Endothelial cell of umbilical vein (primary cell): Measurements from ENCODE around the gene MBD5. TPM values are rescaled to one million over a fixed set of nuclear protein-coding genes. Genes with fewer than 3 reads are reported as not detected.

ENCODE experiments used
- BruUV-seq: library from RNA; stranded (reverse); fragments of 400-500 nt; replicated peaks from 2 replicates; lab custom pipeline; 2021; lab: Mats Ljungman, UMichigan
- CTCF ChIA-PET: fragments of 300-600, 350-600 bp; sonication (Branson Sonifier 250); formaldehyde crosslinking; loops from one replicate; lab custom pipeline; 2021; ENCODE audit warnings: antibody characterized with exemption, inconsistent platforms; lab: Charles Lee
- POLR2A ChIA-PET: fragments of 300-600, 350-600 bp; sonication (Branson Sonifier 250); formaldehyde crosslinking; loops from one replicate; lab custom pipeline; 2021; ENCODE audit warnings: antibody characterized with exemption, inconsistent platforms; lab: Charles Lee
- DNase-seq: peaks from one replicate; pipeline ENCODE4 v3.0.0-alpha.2; 2011; ENCODE audit warnings: low read depth, low spot score
- FAIRE-seq: peaks from 2 replicates; lab custom pipeline; 2011; peaks lifted over from hg19 to GRCh38; lab: Jason Lieb, UNC
- H2AFZ ChIP-seq: 2 replicates; pipeline ENCODE4 v1.6.0; 2012; ENCODE audit warnings: low read depth, low read length, control low read depth, inconsistent platforms
- H3K27ac ChIP-seq: 2 replicates; pipeline ENCODE4 v1.5.1; 2011; ENCODE audit warnings: low read depth, mild to moderate bottlenecking, control low read depth, low read length, moderate library complexity; ENCODE audit not compliant: insufficient read depth
- H3K27me3 ChIP-seq, 2 experiments: 2 replicates each; pipeline versions ENCODE4 v1.6.0 to v1.6.1; 2011; ENCODE audit warnings: low read length in 2 of 2, mixed read lengths in 1 of 2; ENCODE audit not compliant: control insufficient read depth in 2 of 2, insufficient read depth in 2 of 2
- H3K36me3 ChIP-seq, 2 experiments: 2 replicates in 1 of 2; 3 replicates in 1 of 2; pipeline ENCODE4 v1.5.1; 2011; ENCODE audit warnings: low read length in 2 of 2, mild to moderate bottlenecking in 1 of 2, moderate library complexity in 1 of 2; ENCODE audit not compliant: control insufficient read depth in 2 of 2, insufficient read depth in 2 of 2; ENCODE audit errors: extremely low read depth in 1 of 2
- H3K4me1 ChIP-seq: 3 replicates; pipeline ENCODE4 v1.5.1; 2011; ENCODE audit warnings: mild to moderate bottlenecking, low read length; ENCODE audit not compliant: control insufficient read depth, insufficient read depth; ENCODE audit errors: extremely low read depth
- H3K4me2 ChIP-seq: 2 replicates; pipeline ENCODE4 v1.6.1; 2011; ENCODE audit warnings: low read length, control low read depth, mixed read lengths; ENCODE audit not compliant: insufficient read depth
- H3K4me3 ChIP-seq, 3 experiments: fragments of 200-600 bp in 1 of 3; sonication (generic), shearing (Covaris generic) in 1 of 3; replicated peaks in 1 of 3; 2 replicates each; pipeline ENCODE4 v1.5.1; 2011 to 2016; ENCODE audit warnings: control low read depth in 3 of 3, low read length in 3 of 3, mild to moderate bottlenecking in 2 of 3, inconsistent platforms in 1 of 3, low read depth in 1 of 3, moderate library complexity in 1 of 3; ENCODE audit not compliant: insufficient read depth in 1 of 3
- H3K79me2 ChIP-seq: 2 replicates; pipeline ENCODE4 v1.6.0; 2012; ENCODE audit warnings: low read length, inconsistent platforms; ENCODE audit not compliant: control insufficient read depth, insufficient read depth
- H3K9ac ChIP-seq: replicated peaks from 2 replicates; pipeline ENCODE3; 2011; ENCODE audit warnings: low read length, control low read depth; ENCODE audit not compliant: insufficient read depth; ENCODE audit errors: extremely low read depth
- H3K9me1 ChIP-seq: replicated peaks from 3 replicates; pipeline ENCODE4 v1.6.0; 2011; ENCODE audit warnings: mild to moderate bottlenecking, low read length; ENCODE audit not compliant: control insufficient read depth, insufficient read depth; ENCODE audit errors: extremely low read depth
- H3K9me3 ChIP-seq: replicated peaks from 2 replicates; pipeline ENCODE4 v1.5.1; 2012; ENCODE audit warnings: low read length, inconsistent platforms; ENCODE audit not compliant: control insufficient read depth, insufficient read depth
- H4K20me1 ChIP-seq: replicated peaks from 2 replicates; pipeline ENCODE3; 2011; ENCODE audit warnings: mild to moderate bottlenecking, low read length; ENCODE audit not compliant: control insufficient read depth, insufficient read depth; ENCODE audit errors: extremely low read depth
- CTCF ChIP-seq, 2 donors: IDR thresholded peaks; 1 replicate in 1 of 2; 2 replicates in 1 of 2; pipeline ENCODE4 v1.5.1; 2011; ENCODE audit warnings: low read length in 2 of 2, mild to moderate bottlenecking in 2 of 2, moderate library complexity in 2 of 2, control low read depth in 1 of 2, inconsistent platforms in 1 of 2, low read depth in 1 of 2; ENCODE audit not compliant: insufficient read depth in 1 of 2; ENCODE audit errors: extremely low read depth in 1 of 2
- EZH2 ChIP-seq: IDR thresholded peaks from 2 replicates; pipeline ENCODE4 v1.6.1; 2012; ENCODE audit warnings: borderline replicate concordance, low read depth, mild to moderate bottlenecking, moderate library complexity, low read length, inconsistent platforms; ENCODE audit not compliant: severe bottlenecking
- FOS ChIP-seq: IDR thresholded peaks from 2 replicates; pipeline ENCODE4 v1.6.1; 2011; ENCODE audit warnings: mild to moderate bottlenecking, low read length, moderate library complexity, borderline replicate concordance; ENCODE audit not compliant: insufficient read depth
- GATA2 ChIP-seq: IDR thresholded peaks from 2 replicates; pipeline ENCODE4 v1.7.0; 2011; ENCODE audit warnings: low read depth, mild to moderate bottlenecking, moderate library complexity, mixed read lengths, low read length; ENCODE audit not compliant: insufficient read length, insufficient read depth
- JUN ChIP-seq: IDR thresholded peaks from 2 replicates; pipeline ENCODE4 v1.6.1; 2011; ENCODE audit warnings: borderline replicate concordance, low read depth; ENCODE audit not compliant: insufficient read length, insufficient read depth
- MAX ChIP-seq: IDR thresholded peaks from 2 replicates; pipeline ENCODE4 v1.6.1; 2011; ENCODE audit not compliant: insufficient read depth, insufficient read length
- MYC ChIP-seq: IDR thresholded peaks from one replicate; pipeline ENCODE4 v1.6.1; 2011; ENCODE audit warnings: mild to moderate bottlenecking, low read depth, low read length
- POLR2A ChIP-seq: IDR thresholded peaks from 2 replicates; pipeline ENCODE4 v1.6.1; 2012; ENCODE audit warnings: low read depth, mild to moderate bottlenecking, control low read depth, low read length
- POLR2AphosphoS5 ChIP-seq: IDR thresholded peaks from 2 replicates; pipeline ENCODE4 v1.6.1; 2012; ENCODE audit warnings: low read depth, mild to moderate bottlenecking, control low read depth, low read length, moderate library complexity; ENCODE audit not compliant: insufficient read depth
- dilution Hi-C: fragments of 300-500 bp; cut with MboI; formaldehyde crosslinking; loops from one replicate; pipeline ENCODE4 v1.15.0; 2019; ENCODE audit warnings: low sequenced_read_pairs; ENCODE audit not compliant: extremely low pct_ligation_motif_present
- intact Hi-C: fragments of 100-400 bp; cut with micrococcal nuclease; formaldehyde crosslinking; loops from one replicate; pipeline ENCODE4 v1.10.0; 2022
- polyA plus RNA-seq, 4 experiments: library from polyadenylated mRNA; depleted of rRNA in 3 of 4; stranded (reverse) in 3 of 4; unstranded in 1 of 4; fragments of >200 nt; gene quantifications; 2 replicates each; pipeline versions ENCODE4 v1.2.1 to v1.2.3, GENCODE V29; 2011 to 2012; ENCODE audit warnings: missing spikeins in 1 of 4
- total RNA-seq: library from RNA; stranded (reverse); gene quantifications from 2 replicates; pipeline ENCODE4 v1.2.3, GENCODE V29; 2021

MBD5 gene
- total and polyA plus RNA-seq, 2 donors (not counting 3 experiments of a cell fraction or from before 2014, with no cell fraction given): 11.3 to 37.0 TPM

- H3K36me3 ChIP-seq: no peaks in the 10 kb centered on the region
- no peaks in the 10 kb centered on the region for H3K4me1 ChIP-seq
- H2AFZ ChIP-seq: no peak overlapping the region
- CTCF ChIA-PET: no interaction called here
- POLR2A ChIA-PET: no interaction called here
- H3K4me2 ChIP-seq: no peak overlapping the region
- no peak overlapping the region for H3K9ac ChIP-seq
- H3K79me2 ChIP-seq: no peaks in the 10 kb centered on the region
- dilution Hi-C loops: no loop called here
- DNase-seq (no peak), FAIRE-seq (no peak)
- no peaks in the 10 kb centered on the region for H3K9me1 ChIP-seq
- no peak overlapping the region for H3K4me3 ChIP-seq
- no peaks in the 10 kb centered on the region for H3K9me3 ChIP-seq
- no peaks in the 10 kb centered on the region for H3K27me3 ChIP-seq
- no peak for TF ChIP-seq JUN
- TF ChIP-seq CTCF (IDR thresholded peaks at IDR 0.05; ENCODE audit: extremely low read depth in 1 of 2, insufficient read depth in 1 of 2, low read depth in 1 of 2, low read length in 2 of 2): no peak
- TF ChIP-seq MAX: no peak
- no peak for TF ChIP-seq POLR2A
- TF ChIP-seq FOS: no peak
- TF ChIP-seq GATA2: no peak
- TF ChIP-seq EZH2: no peak
- no peak for TF ChIP-seq POLR2AphosphoS5
- no peak for TF ChIP-seq MYC
- H4K20me1 ChIP-seq: no peaks in the 10 kb centered on the region
- intact Hi-C loops: no loop called here
- H3K27ac ChIP-seq: no peak overlapping the region
- BruUV-seq: no TSS peak
Observed at GRCh38 chr2:148071351-148071750, 50.5 kb downstream of the MBD5 start.
